HUES6 (cell line): ENCODE results near the gene SCNN1B.
"Not testable (repeated sequence)": the region's sequence is repeated elsewhere in the genome, so short reads cannot be mapped to it uniquely, and the experiment has no call there.

ENCODE experiments used
- H3K27ac ChIP-seq: 2 replicates; pipeline ENCODE4 v1.7.0; 2013; ENCODE audit warnings: low read depth, mild to moderate bottlenecking, low read length, inconsistent platforms
- H3K27me3 ChIP-seq: 2 replicates; pipeline ENCODE4 v1.6.1; 2013; ENCODE audit warnings: low read length; ENCODE audit not compliant: control insufficient read depth, insufficient read depth
- H3K36me3 ChIP-seq: 2 replicates; pipeline ENCODE4 v1.6.1; 2013; ENCODE audit warnings: low read length; ENCODE audit not compliant: control insufficient read depth, insufficient read depth
- H3K4me1 ChIP-seq: 2 replicates; pipeline ENCODE4 v1.6.1; 2013; ENCODE audit warnings: low read length; ENCODE audit not compliant: control insufficient read depth, insufficient read depth
- H3K4me3 ChIP-seq: 2 replicates; pipeline ENCODE4 v1.5.1; 2013; ENCODE audit warnings: low read depth, low read length
- H3K9ac ChIP-seq: one replicate; pipeline ENCODE4 v1.6.1; 2013; ENCODE audit warnings: mild to moderate bottlenecking, low read length
- H3K9me3 ChIP-seq: 2 replicates; pipeline ENCODE4 v1.6.1; 2013; ENCODE audit warnings: low read depth, low read length; ENCODE audit not compliant: control insufficient read depth, insufficient read depth

The SCNN1B gene

DNA sequence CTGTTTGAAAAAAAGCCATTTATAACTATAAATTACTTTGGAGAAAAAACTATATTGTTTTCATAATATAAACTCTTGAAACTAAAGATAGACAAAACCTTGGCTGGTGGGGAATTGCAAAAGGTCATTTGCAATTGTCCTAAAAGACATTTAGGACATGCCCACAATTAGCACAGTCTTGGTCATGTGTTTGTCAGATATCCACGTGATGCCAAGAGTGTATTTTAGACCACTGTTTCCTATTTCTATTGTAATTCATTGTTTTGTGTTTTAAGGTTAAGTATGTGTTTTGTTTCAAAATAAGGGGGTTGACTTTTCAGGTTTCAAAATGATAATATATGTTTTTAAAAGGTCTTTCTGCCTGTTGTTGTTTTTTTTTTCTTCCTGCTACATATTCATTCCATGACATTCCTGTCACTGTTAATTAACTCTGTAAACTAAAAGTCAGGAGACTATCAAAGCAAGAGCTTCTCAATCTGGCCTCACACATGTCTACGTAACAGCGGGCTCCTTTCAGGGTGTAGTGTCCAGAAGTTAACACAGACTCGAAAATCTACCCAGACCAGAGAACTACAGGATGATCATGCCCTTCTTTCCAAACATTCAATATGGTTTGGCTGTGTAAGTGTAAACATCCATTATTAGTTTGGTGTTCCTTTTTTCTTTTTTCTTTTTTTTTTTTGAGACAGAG lies 92.2 kb downstream of the SCNN1B start:
- no peak overlapping the region for H3K9ac ChIP-seq

GRCh38 chr16:23395732-23396131 lies 93.6 kb downstream of the SCNN1B start:
- no peaks in the 10 kb centered on the region for H3K27me3 ChIP-seq
- H3K27ac ChIP-seq: no peak overlapping the region
- H3K4me3 ChIP-seq: no peak overlapping the region
- no peaks in the 10 kb centered on the region for H3K9me3 ChIP-seq
- peaks cover 41% of the 10 kb centered on the region for H3K36me3 ChIP-seq
- no peak overlapping the region for H3K9ac ChIP-seq
- peaks cover 21% of the 10 kb centered on the region for H3K4me1 ChIP-seq

More for the DNA sequence above, 92.2 kb downstream of the SCNN1B start:
- Histone ChIP-seq H3K36me3 (peaks cover 47% of the 10 kb centered on the region), H3K4me3 (no peak overlapping the region), H3K9me3 (no peaks in the 10 kb centered on the region), H3K27me3 (no peaks in the 10 kb centered on the region), H3K4me1 (peaks cover 8% of the 10 kb centered on the region), H3K27ac (no peak overlapping the region)

DNA sequence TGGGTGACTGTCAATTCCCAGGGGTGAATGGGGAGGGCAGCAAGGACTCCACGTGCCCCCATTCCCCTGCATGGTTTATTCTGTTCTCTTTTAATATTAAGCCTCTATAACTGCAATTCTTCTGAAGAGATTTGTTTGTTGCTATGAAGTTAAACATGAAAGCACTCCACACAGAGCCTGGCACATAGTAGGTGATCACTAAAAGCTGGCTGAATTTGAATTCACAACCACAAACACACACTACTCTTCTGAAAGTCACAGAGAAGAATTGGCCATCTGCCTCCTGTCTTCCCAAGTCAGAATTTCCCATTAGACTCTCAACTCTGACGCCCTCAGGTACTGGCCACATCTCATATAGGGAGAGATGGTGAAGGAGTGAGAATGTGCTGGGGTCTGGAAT lies 95.4 kb downstream of the SCNN1B start:
- Histone ChIP-seq H3K4me3 (no peak overlapping the region), H3K36me3 (peaks cover 31% of the 10 kb centered on the region), H3K9ac (no peak overlapping the region), H3K27ac (no peak overlapping the region), H3K9me3 (no peaks in the 10 kb centered on the region), H3K4me1 (peaks cover 25% of the 10 kb centered on the region), H3K27me3 (no peaks in the 10 kb centered on the region)

DNA sequence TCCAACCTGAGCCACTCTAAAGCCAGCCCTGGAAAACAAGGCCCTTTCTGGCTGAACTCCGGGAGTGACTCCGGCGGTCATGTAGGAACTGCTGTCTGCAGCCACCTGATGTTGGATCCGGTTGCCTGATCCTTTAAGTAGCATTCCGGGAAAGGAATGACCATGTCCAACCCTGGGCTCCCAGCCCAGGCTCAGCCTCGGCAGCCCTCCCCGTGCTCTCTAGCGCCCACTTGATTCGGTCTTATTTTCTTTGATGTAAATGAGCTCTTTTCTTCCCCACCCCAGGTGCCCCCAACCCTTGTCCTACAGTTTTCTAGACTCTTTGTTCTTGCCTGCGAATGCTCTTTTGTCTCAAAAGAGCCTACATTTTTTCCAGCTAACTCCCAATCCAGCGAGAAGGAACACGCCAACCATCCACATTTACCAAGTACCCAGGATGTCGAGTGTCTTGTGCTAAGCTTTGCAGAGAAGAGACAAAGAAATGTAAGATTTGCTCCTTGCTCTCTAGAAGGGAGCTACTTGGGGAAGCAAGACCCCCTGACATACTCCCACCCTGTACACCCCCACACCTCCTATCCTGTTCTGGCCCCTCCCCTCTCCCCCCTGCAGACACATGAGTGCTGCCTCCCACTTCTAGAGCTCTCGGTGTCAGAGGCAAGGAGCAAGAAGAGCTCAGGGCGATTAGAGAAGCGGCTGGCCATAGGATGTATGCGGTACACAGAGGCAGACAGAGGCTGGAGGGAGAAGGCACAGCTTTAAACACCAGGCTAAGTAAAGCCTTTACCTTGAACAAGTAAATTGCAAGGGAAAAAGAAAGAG lies 97.1 kb downstream of the SCNN1B start:
- no peaks in the 10 kb centered on the region for H3K27me3 ChIP-seq
- H3K4me1 ChIP-seq: peaks cover 25% of the 10 kb centered on the region
- no peaks in the 10 kb centered on the region for H3K9me3 ChIP-seq
- H3K4me3 ChIP-seq: no peak overlapping the region
- H3K36me3 ChIP-seq: peaks cover 38% of the 10 kb centered on the region
- H3K27ac ChIP-seq: peak overlapping the region; percentile 38; the same call in 1 of the 2 replicates
- peak overlapping the region; percentile 39 for H3K9ac ChIP-seq

- not testable (repeated sequence) for H3K27me3 ChIP-seq, H3K27ac ChIP-seq, H3K4me3 ChIP-seq, H3K9ac ChIP-seq, H3K9me3 ChIP-seq
- H3K36me3 ChIP-seq: peaks cover 49% of the 10 kb centered on the region
- H3K4me1 ChIP-seq: peaks cover 25% of the 10 kb centered on the region
These were observed 98.3 kb downstream of the SCNN1B start for GRCh38 chr16:23400447-23400846.

DNA sequence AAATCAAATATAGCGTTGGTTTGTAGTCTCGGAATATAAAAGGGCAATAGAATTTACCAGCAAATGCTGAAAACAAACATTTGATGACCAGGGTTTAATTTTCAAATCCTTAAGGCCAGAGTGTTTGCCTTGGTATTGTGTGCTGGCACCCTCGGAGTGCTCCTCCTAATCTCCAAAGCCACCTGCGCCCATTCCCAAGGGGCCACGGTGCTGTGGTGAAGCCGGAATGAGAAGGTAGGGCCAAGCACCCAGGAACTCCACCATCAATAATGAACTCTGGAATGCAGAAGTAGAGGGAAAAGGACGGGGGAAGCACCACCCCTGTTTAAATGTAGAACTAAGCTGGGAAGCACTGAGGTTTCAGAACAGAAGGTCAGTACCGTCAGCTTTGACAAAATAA lies 99.0 kb downstream of the SCNN1B start:
- Histone ChIP-seq H3K36me3 (peaks cover 55% of the 10 kb centered on the region), H3K4me1 (peaks cover 25% of the 10 kb centered on the region)

GRCh38 chr16:23402100-23402499 lies 100.0 kb downstream of the SCNN1B start:
- no peak overlapping the region for H3K4me3 ChIP-seq
- no peak overlapping the region for H3K27ac ChIP-seq
- peaks cover 25% of the 10 kb centered on the region for H3K4me1 ChIP-seq
- H3K27me3 ChIP-seq: no peaks in the 10 kb centered on the region
- peaks cover 64% of the 10 kb centered on the region for H3K36me3 ChIP-seq
- no peaks in the 10 kb centered on the region for H3K9me3 ChIP-seq
- no peak overlapping the region for H3K9ac ChIP-seq

More for the DNA sequence above, 99.0 kb downstream of the SCNN1B start:
- Histone ChIP-seq H3K9me3 (no peaks in the 10 kb centered on the region), H3K9ac (no peak overlapping the region), H3K4me3 (no peak overlapping the region), H3K27ac (no peak overlapping the region), H3K27me3 (no peaks in the 10 kb centered on the region)

- no peaks in the 10 kb centered on the region for H3K9me3 ChIP-seq
- peaks cover 22% of the 10 kb centered on the region for H3K4me1 ChIP-seq
- peaks cover 59% of the 10 kb centered on the region for H3K36me3 ChIP-seq
- no peaks in the 10 kb centered on the region for H3K27me3 ChIP-seq
- H3K4me3 ChIP-seq: no peak overlapping the region
- H3K27ac ChIP-seq: no peak overlapping the region
- H3K9ac ChIP-seq: no peak overlapping the region
These were observed 101.4 kb downstream of the SCNN1B start for GRCh38 chr16:23403547-23403946.

DNA sequence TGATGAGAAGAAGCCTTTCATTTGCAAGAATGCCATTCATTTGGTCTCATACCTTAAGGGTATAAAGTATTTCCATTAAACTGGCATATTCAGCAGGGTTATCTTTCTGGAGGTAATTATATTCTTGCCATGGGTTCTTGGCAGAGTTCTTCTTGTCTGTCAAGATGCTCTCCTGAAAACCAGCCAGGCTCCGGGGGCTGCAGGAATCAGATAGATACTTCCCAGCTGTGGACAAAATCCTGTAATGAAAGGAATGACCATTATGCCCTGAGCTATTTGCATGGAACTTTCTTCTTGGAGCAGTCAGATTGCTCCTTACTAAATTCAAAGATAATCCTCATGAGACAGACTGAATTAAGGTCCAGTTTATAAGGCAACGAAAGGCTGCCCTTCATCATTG lies 103.9 kb downstream of the SCNN1B start:
- Histone ChIP-seq H3K9ac (no peak overlapping the region), H3K27me3 (no peaks in the 10 kb centered on the region), H3K4me1 (peaks cover 21% of the 10 kb centered on the region), H3K9me3 (no peaks in the 10 kb centered on the region), H3K4me3 (no peak overlapping the region), H3K36me3 (peaks cover 67% of the 10 kb centered on the region), H3K27ac (no peak overlapping the region)

DNA sequence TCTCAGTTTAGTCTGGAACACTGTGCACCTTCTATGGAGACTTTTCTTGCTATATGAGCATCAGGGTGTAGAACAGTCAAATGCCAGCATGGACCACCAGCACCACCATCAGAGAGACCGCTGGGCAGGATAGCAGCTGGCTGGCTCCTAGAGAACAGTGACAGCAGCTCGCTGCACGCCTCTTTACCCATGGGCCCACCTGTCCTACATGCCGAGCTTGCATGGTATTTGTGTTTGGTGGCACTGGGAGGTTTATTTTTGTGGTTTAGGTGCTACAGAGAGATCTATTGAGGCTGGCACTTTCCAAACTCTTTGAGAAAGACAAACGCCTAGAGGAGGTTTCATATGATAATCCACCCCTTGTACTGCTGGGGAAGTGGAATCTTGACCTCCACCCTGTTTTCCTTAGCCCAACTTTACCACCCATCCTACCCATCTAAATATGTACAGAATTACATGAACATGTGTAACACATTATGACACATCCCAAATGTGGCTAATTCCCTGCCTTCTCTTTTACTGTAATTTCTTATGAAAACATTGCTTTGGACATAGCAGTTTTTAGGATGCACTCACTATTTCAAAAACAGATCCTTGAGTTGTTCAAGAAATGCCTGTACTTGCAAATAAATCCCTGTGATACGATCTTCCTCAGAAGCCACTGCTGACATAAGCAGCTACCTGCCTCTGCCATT lies 104.6 kb downstream of the SCNN1B start:
- Histone ChIP-seq H3K36me3 (peaks cover 68% of the 10 kb centered on the region), H3K27me3 (no peaks in the 10 kb centered on the region), H3K27ac (no peak overlapping the region), H3K9ac (no peak overlapping the region), H3K9me3 (no peaks in the 10 kb centered on the region), H3K4me3 (no peak overlapping the region), H3K4me1 (peaks cover 16% of the 10 kb centered on the region)
